Lower leg skin (tissue), 4 donors: ENCODE results near the gene ENTREP1. TPM values are rescaled to one million over a fixed set of nuclear protein-coding genes. Genes with fewer than 3 reads are reported as not detected.
"Not testable (repeated sequence)": the region's sequence is repeated elsewhere in the genome, so short reads cannot be mapped to it uniquely, and the experiment has no call there.

Experiments used
- DNase-seq, 2 donors: peaks; one replicate each; pipeline ENCODE4 v3.0.0-alpha.2; 2019; ENCODE audit warnings: low spot score in 2 of 2
- H3K4me3 ChIP-seq: fragments of 200-600 bp; sonication (generic); 2 replicates; pipeline ENCODE4 v1.5.1; 2017; ENCODE audit warnings: mild to moderate bottlenecking, low read depth; ENCODE audit not compliant: poor library complexity, severe bottlenecking
- POLR2A ChIP-seq, 2 donors: fragments of 450-650 bp; IDR thresholded peaks; one replicate each; pipeline ENCODE4 v1.6.1; 2016 to 2017; ENCODE audit warnings: antibody characterized with exemption in 2 of 2, mild to moderate bottlenecking in 1 of 2, moderate library complexity in 1 of 2
- WGBS, 2 donors: methylation state at CpG; one replicate each; pipeline ENCODE4 v1.1.5; 2018; 5-methylcytosine and 5-hydroxymethylcytosine counted together
- intact Hi-C: fragments of 100-400 bp; cut with DNase I; formaldehyde crosslinking; loops from one replicate; pipeline ENCODE4 v1.15.0; 2023; ENCODE audit warnings: low total_unique reads
- total RNA-seq, 4 donors: library from RNA; depleted of rRNA; stranded (reverse); fragments of >200 nt; gene quantifications; one replicate each; pipeline ENCODE4 v1.1.0, GENCODE V29; 2016
- TF ChIP-seq, protein P1 (sequence below), 3 donors: fragments of 450-650 bp; IDR thresholded peaks; one replicate each; pipeline ENCODE4 v1.5.1; 2016; ENCODE audit warnings: antibody characterized with exemption in 3 of 3, mild to moderate bottlenecking in 3 of 3, moderate library complexity in 2 of 3

The ENTREP1 gene
- total RNA-seq, 4 donors from 2014 or later, result 12.7 to 19.1 (median 16.3) TPM

DNA sequence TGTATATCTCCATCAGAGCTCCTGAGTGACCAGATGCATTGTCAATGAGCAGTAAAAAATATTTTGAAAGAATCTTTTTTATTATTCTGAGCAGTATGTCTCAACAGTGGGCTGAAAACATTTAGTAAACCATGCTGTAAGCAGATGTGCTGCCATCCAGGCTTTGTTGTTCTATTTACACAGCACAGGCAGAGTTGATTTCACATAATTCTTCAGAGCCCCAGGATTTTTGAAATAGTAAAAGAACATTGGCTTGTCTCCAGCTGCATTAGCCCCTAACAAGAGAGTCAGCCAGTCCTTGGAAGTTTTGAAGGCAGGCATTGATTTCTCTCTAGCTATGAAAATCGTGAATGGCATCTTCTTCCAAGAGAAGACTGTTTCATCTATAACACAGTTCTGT is 25.2 kb upstream of the ENTREP1 start:
- intact Hi-C loops, result no loop called here
- TF ChIP-seq, protein P1, sequence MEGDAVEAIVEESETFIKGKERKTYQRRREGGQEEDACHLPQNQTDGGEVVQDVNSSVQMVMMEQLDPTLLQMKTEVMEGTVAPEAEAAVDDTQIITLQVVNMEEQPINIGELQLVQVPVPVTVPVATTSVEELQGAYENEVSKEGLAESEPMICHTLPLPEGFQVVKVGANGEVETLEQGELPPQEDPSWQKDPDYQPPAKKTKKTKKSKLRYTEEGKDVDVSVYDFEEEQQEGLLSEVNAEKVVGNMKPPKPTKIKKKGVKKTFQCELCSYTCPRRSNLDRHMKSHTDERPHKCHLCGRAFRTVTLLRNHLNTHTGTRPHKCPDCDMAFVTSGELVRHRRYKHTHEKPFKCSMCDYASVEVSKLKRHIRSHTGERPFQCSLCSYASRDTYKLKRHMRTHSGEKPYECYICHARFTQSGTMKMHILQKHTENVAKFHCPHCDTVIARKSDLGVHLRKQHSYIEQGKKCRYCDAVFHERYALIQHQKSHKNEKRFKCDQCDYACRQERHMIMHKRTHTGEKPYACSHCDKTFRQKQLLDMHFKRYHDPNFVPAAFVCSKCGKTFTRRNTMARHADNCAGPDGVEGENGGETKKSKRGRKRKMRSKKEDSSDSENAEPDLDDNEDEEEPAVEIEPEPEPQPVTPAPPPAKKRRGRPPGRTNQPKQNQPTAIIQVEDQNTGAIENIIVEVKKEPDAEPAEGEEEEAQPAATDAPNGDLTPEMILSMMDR (IDR thresholded peaks at IDR 0.05), result no peak
- no peak for TF ChIP-seq POLR2A (IDR thresholded peaks at IDR 0.05)
- H3K4me3 ChIP-seq, result no peak overlapping the region
- WGBS, 2 donors, result 36 to 38% methylated on average over 1 of the region's 1 CpG
- DNase-seq, result no peak

DNA sequence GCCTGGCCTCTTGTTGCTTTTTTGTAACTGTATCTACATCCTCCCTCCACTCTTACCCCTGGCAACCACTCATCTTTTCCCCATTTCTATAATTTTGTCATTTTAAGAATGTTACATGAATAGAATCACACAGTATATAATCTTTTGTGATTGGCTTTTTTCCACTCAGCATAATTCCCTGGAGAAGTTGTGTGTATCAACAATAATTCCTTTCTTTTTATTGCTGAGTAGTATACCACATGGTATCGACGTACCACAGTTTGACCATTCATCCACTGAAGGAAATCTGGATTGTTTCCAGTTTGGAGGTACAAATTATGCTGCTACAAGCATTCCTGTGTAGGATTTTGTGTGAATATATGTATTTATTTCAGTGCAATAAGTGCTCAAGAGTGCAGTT is 21.7 kb upstream of the ENTREP1 start:
- intact Hi-C loops, result no loop called here
- 84 to 90% methylated on average over 2 of the region's 2 CpGs for WGBS, 2 donors
- no peak for DNase-seq
- no peak overlapping the region for H3K4me3 ChIP-seq
- TF ChIP-seq, protein P1 (IDR thresholded peaks at IDR 0.05), result no peak
- TF ChIP-seq POLR2A (IDR thresholded peaks at IDR 0.05), result no peak

DNA sequence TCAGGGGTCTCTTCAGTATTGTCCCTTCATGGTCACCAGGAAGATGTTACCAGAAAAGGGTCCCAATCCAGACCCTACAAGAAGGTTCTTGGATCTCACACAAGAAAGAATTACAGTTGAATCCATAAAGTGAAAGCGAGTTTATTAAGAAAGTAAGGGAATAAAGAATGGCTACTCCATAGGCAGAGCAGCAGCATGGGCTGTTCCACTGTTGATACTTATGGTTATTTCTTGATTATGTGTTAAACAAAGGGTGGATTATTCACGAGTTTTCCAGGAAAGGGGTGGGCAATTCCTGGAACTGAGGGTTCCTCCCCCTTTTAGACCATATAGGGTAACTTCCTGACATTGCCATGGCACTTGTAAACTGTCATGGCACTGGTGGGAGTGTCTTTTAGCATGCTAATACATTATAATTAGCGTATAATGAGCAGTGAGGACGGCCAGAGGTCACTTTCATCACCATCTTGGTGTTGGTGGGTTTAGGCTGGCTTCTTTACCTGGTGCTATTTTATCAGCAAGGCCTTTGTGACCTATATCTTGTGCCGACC is 18.0 kb upstream of the ENTREP1 start:
- intact Hi-C loops, H3K4me3 ChIP-seq, DNase-seq: not testable (repeated sequence)
- WGBS, 2 donors, result 81 to 87% methylated on average over 5 of the region's 5 CpGs

DNA sequence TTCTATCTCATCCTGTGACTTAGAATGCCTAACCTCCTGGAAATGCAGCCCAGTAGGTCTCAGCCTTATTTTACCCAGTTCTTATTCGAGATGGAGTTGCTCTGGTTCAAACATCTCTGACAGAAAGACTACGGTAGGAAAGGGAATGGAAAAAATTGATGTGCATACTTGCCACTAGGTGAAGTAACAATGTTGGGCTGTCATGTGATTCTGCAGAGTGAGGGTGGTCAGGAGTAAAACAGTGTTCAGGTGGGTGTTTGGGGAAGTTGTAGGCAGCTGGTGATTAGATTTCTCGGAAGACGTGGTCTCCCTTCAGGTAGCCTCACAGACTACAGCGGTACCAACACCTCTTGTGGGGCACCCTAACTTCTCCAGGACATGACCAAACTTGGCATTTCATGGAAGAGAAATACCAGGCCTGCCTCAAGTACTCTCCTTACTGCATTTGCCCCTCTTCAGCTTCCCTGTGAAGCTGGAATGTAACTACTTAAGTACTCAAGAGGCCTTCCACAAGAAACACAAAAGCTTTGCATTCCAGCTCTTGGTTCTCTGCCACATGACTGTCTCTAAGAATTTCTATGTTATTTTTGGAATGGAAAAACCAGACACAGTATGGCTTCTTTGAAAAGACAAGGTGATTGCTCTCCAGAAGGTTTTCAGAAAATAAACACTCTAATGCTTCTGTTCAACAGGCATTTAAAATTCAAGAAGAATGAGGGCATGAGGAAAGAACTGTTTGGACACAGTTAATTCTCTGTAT is 17.4 kb upstream of the ENTREP1 start:
- DNase-seq, result no peak
- H3K4me3 ChIP-seq, result no peak overlapping the region
- WGBS, 2 donors, result 91 to 95% methylated on average over 5 of the region's 5 CpGs
- intact Hi-C loops, result no loop called here
- TF ChIP-seq POLR2A (IDR thresholded peaks at IDR 0.05), result no peak
- TF ChIP-seq, protein P1 (IDR thresholded peaks at IDR 0.05), result no peak

DNA sequence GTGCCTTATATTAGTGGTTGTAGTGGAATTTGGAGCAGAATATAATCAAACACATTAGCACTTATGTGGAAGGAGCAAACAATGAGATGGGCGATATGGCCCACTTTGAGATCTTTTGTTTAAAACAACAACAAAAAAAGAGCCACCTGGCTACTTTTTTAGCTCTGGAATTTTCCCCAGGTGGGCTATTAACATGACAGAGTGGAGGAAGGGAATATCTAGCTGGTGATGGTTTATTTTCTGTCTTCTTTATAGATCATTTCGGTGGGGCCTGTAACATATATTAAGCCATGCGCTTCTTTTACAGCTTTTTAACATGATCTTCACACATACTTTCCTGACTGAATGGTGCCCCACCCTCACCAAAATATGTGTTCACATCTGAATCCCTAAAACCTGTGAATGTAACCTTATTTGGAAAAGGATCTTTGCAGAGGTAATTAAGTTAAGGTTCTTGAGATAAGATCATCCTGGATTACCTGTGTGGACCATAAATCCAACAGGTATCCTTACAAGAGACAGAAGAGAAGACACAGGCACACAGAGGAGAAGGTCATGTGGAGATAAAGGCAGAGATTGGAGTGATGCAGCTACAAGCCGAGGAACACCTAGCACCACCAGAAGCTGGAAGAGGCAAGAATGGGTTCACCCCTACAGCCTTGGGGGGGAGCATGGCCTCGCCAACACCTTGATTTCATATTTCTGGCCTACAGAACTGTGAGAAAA is 16.6 kb upstream of the ENTREP1 start:
- H3K4me3 ChIP-seq, result no peak overlapping the region
- TF ChIP-seq POLR2A (IDR thresholded peaks at IDR 0.05), result no peak
- TF ChIP-seq, protein P1 (IDR thresholded peaks at IDR 0.05), result no peak
- WGBS, 2 donors, result 86 to 87% methylated on average over 5 of the region's 5 CpGs
- intact Hi-C loops, result no loop called here
- no peak for DNase-seq

DNA sequence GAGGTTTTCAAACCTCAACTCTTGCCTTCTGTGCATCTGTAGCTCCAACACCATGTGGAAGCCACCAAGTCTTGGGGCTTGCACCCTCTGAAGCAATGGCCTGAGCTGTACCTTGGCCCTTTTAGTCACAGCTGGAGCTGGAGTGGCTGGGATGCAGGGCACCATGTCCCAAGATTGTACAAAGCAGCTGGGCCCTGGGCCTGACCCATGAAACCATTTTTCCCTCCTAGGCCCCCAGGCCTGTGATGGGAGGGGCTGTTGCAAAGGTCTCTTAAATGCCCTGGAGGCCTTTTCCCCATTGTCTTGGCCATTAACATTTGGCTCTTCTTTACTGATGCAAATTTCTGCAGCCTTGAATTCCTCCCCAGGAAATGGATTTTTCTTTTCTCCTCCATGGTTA is 11.8 kb upstream of the ENTREP1 start:
- DNase-seq, result no peak
- H3K4me3 ChIP-seq, result no peak overlapping the region
- TF ChIP-seq POLR2A (IDR thresholded peaks at IDR 0.05), result no peak
- TF ChIP-seq, protein P1 (IDR thresholded peaks at IDR 0.05), result no peak
- intact Hi-C loops, result no loop called here
